ENCODE data around the gene GPSM1. TPM values are rescaled to one million over a fixed set of nuclear protein-coding genes. Genes with fewer than 3 reads are reported as not detected.

Gene GPSM1
- total and polyA plus RNA-seq, 4 donors: 0.11 to 2.9 (median 1.6) TPM

- 54% methylated on average over 43 of the region's 43 CpGs for WGBS
- peak overlapping the region in 1 of 2 donors; percentile 54 for H3K27ac ChIP-seq (ENCODE audit: low read depth in 1 of 2, low read length in 2 of 2)
- no peaks in the 10 kb centered on the region for H3K36me3 ChIP-seq (ENCODE audit: control insufficient read depth in 4 of 4, insufficient read depth in 3 of 4, low read depth in 1 of 4, low read length in 3 of 4)
- H3K4me3 ChIP-seq (ENCODE audit: low read depth in 1 of 3, low read length in 3 of 3): no peak overlapping the region
- no peaks in the 10 kb centered on the region for H3K27me3 ChIP-seq (ENCODE audit: control insufficient read depth in 4 of 4, insufficient read depth in 4 of 4, low read length in 3 of 4)
- TF ChIP-seq RAD21 (IDR thresholded peaks at IDR 0.05) (peak; percentile 71 to 83), CTCF (IDR thresholded peaks at IDR 0.05; ENCODE audit: low read depth, low read length, missing input control) (peak; percentile 49), SP1 (IDR thresholded peaks at IDR 0.05) (no peak)
- peaks cover 0 to 11% (median 4%) of the 10 kb centered on the region in 4 donors for H3K4me1 ChIP-seq (ENCODE audit: control insufficient read depth in 4 of 4, insufficient read depth in 4 of 4, low read length in 3 of 4)
- H3K9ac ChIP-seq (ENCODE audit: low read depth in 1 of 2, low read length in 2 of 2): no peak overlapping the region
- H3K9me3 ChIP-seq (ENCODE audit: control insufficient read depth in 4 of 4, low read length in 3 of 4): no peaks in the 10 kb centered on the region
- peak; percentile 57 for DNase-seq (ENCODE audit: low spot score)
Measured at GRCh38 chr9:136345281-136346156, 18.2 kb downstream of the GPSM1 start.

GRCh38 chr9:136346157-136346481, 18.8 kb downstream of the GPSM1 start:
- TF ChIP-seq ATF3 (IDR thresholded peaks at IDR 0.05) (no peak), HNF4A (conservative IDR thresholded peaks at IDR 0.05) (no peak), FOXA1 (IDR thresholded peaks at IDR 0.05) (no peak), TAF1 (conservative IDR thresholded peaks at IDR 0.05) (no peak), RAD21 (IDR thresholded peaks at IDR 0.05) (no peak), SP1 (IDR thresholded peaks at IDR 0.05) (no peak), MAX (IDR thresholded peaks at IDR 0.05) (no peak), CTCF (IDR thresholded peaks at IDR 0.05; ENCODE audit: low read depth, low read length, missing input control) (no peak), GABPA (IDR thresholded peaks at IDR 0.05 in 1 of 2, conservative IDR thresholded peaks at IDR 0.05 in 1 of 2) (no peak), NR2F2 (IDR thresholded peaks at IDR 0.05) (no peak), JUND (IDR thresholded peaks at IDR 0.05) (no peak), RXRA (IDR thresholded peaks at IDR 0.05) (no peak), HNF4G (IDR thresholded peaks at IDR 0.05) (no peak), EGR1 (IDR thresholded peaks at IDR 0.05; ENCODE audit: low read depth in 2 of 2) (no peak), YY1 (IDR thresholded peaks at IDR 0.05) (no peak), ZBTB33 (IDR thresholded peaks at IDR 0.05) (no peak), REST (IDR thresholded peaks at IDR 0.05) (no peak), FOXA2 (IDR thresholded peaks at IDR 0.05) (no peak)
- H3K27ac ChIP-seq (ENCODE audit: low read depth in 1 of 2, low read length in 2 of 2): no peak overlapping the region
- no peak overlapping the region for H3K4me3 ChIP-seq (ENCODE audit: low read depth in 1 of 3, low read length in 3 of 3)
- no peaks in the 10 kb centered on the region for H3K36me3 ChIP-seq (ENCODE audit: control insufficient read depth in 4 of 4, insufficient read depth in 3 of 4, low read depth in 1 of 4, low read length in 3 of 4)
- peaks cover 0 to 10% (median 4%) of the 10 kb centered on the region in 4 donors for H3K4me1 ChIP-seq (ENCODE audit: control insufficient read depth in 4 of 4, insufficient read depth in 4 of 4, low read length in 3 of 4)
- H3K9me3 ChIP-seq (ENCODE audit: control insufficient read depth in 4 of 4, low read length in 3 of 4): no peaks in the 10 kb centered on the region
- no peaks in the 10 kb centered on the region for H3K27me3 ChIP-seq (ENCODE audit: control insufficient read depth in 4 of 4, insufficient read depth in 4 of 4, low read length in 3 of 4)
- DNase-seq (ENCODE audit: low spot score): no peak
- no peak overlapping the region for H3K9ac ChIP-seq (ENCODE audit: low read depth in 1 of 2, low read length in 2 of 2)
- WGBS: 65% methylated on average over 10 of the region's 10 CpGs

All from liver (tissue), 9 donors.